ENCODE results near the gene TNC. TPM values are rescaled to one million over a fixed set of nuclear protein-coding genes. Genes with fewer than 3 reads are reported as not detected.

The TNC gene
- total RNA-seq, 1 experiment from 2014 or later: 5.7 TPM

GRCh38 chr9:115115924-115116323 lies 2.0 kb downstream of the TNC start:
- CTCF ChIA-PET: no interaction called here
- in situ Hi-C loops (cut with HindIII; ENCODE audit: low pct_unique_long_range_greater_than_20kb, low sequenced_read_pairs) (no loop called here), intact Hi-C loops (cut with micrococcal nuclease; ENCODE audit: unreplicated experiment) (no loop called here)
- no peak for ATAC-seq
- Histone ChIP-seq H3K27me3 (ENCODE audit: control insufficient read depth, insufficient read depth, low read length) (peaks cover 2% of the 10 kb centered on the region; the same call in 1 of the 2 replicates), H3K4me3 (ENCODE audit: low read depth in 2 of 2, low read length in 2 of 2) (peak overlapping the region; percentile 36 to 56; a peak in 2 of 4 replicates), H3K27ac (ENCODE audit: low read length) (no peak overlapping the region), H3K36me3 (ENCODE audit: control insufficient read depth, insufficient read depth, low read length) (no peaks in the 10 kb centered on the region), H3K4me1 (ENCODE audit: control insufficient read depth, insufficient read depth, low read length) (no peaks in the 10 kb centered on the region), H3K9me3 (ENCODE audit: control insufficient read depth, insufficient read depth, low read depth, low read length) (no peaks in the 10 kb centered on the region)
- TF ChIP-seq TCF7L2 (IDR thresholded peaks at IDR 0.05; ENCODE audit: low read depth, low read length) (no peak), SIN3A (IDR thresholded peaks at IDR 0.05; ENCODE audit: borderline replicate concordance, insufficient read depth, low read depth, low read length) (no peak), POLR2AphosphoS5 (IDR thresholded peaks at IDR 0.05; ENCODE audit: low read depth, low read length) (no peak), REST (IDR thresholded peaks at IDR 0.05; ENCODE audit: insufficient read depth in 1 of 2, low read depth in 2 of 2, low read length in 1 of 2) (no peak), CTCF (IDR thresholded peaks at IDR 0.05) (no peak)
- POLR2A ChIA-PET: no interaction called here
- no peak for DNase-seq (ENCODE audit: low read depth, low spot score)
- no TSS peak for BruUV-seq (replicated peaks)

DNA sequence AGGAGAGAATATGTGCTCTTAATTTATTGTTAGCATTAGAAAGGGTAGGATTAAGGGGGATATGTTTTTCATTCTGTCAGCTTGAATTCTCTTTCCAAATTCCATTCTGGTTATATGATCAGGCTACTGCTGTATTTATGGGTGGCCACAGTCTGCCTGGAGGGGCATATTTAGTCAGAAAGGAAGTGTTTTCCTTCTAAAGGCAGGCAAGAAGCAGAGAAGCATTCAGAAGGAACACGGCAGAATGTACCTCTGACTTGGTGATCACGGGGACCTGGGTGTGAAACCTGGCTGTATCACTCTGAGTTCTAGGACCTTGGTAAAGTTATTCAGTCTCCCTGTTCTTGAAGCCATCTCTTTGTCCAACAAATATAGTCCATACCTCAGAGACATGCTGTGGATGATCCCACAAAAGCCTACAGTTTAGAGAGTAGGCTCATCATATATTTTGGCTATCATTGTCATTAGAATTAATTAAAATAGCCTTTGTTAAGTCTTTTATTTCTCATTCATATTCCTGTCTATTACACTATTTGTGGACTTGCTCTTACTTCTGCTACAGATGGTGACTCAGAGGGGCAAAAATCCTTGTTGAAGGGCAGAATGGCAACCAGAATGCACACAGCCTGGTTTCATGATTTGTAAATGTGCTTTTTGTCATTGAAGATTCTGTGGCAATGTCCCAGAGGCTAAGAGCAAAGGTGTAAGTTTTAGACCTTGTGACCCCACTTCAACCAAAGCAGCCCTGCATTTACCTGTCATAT lies 2.7 kb downstream of the TNC start:
- in situ Hi-C loops (cut with HindIII; ENCODE audit: low pct_unique_long_range_greater_than_20kb, low sequenced_read_pairs) (no loop called here), intact Hi-C loops (cut with micrococcal nuclease; ENCODE audit: unreplicated experiment) (no loop called here)
- BruUV-seq (replicated peaks): no TSS peak
- H3K27me3 ChIP-seq (ENCODE audit: control insufficient read depth, insufficient read depth, low read length): peaks cover 2% of the 10 kb centered on the region; the same call in 1 of the 2 replicates
- no peaks in the 10 kb centered on the region for H3K4me1 ChIP-seq (ENCODE audit: control insufficient read depth, insufficient read depth, low read length)
- no peaks in the 10 kb centered on the region for H3K9me3 ChIP-seq (ENCODE audit: control insufficient read depth, insufficient read depth, low read depth, low read length)
- TF ChIP-seq POLR2AphosphoS5 (IDR thresholded peaks at IDR 0.05; ENCODE audit: low read depth, low read length) (no peak), REST (IDR thresholded peaks at IDR 0.05; ENCODE audit: insufficient read depth in 1 of 2, low read depth in 2 of 2, low read length in 1 of 2) (no peak), SIN3A (IDR thresholded peaks at IDR 0.05; ENCODE audit: borderline replicate concordance, insufficient read depth, low read depth, low read length) (no peak), TCF7L2 (IDR thresholded peaks at IDR 0.05; ENCODE audit: low read depth, low read length) (no peak), CTCF (IDR thresholded peaks at IDR 0.05) (no peak)
- ChIA-PET POLR2A (no interaction called here), CTCF (interaction anchor here (0.7 kb wide), 1 partner anchor 66 kb away, joined by 5 read pairs; no protein-coding TSS in a partner anchor)
- ATAC-seq: no peak
- H3K36me3 ChIP-seq (ENCODE audit: control insufficient read depth, insufficient read depth, low read length): no peaks in the 10 kb centered on the region
- H3K4me3 ChIP-seq (ENCODE audit: low read depth in 2 of 2, low read length in 2 of 2): peak overlapping the region; percentile 6 to 36; a peak in 1 of 4 replicates
- no peak overlapping the region for H3K27ac ChIP-seq (ENCODE audit: low read length)
- DNase-seq (ENCODE audit: low read depth, low spot score): no peak
